GM13976 (cell line): ENCODE data around the gene S100A7A.

ENCODE experiments used
- DNase-seq: peaks from one replicate; pipeline ENCODE4 v3.0.0; 2012; ENCODE audit warnings: low spot score
- CTCF ChIP-seq: IDR thresholded peaks from 2 replicates; pipeline ENCODE4 v1.5.1; 2012; ENCODE audit warnings: borderline replicate concordance, mild to moderate bottlenecking; ENCODE audit not compliant: insufficient read depth; ENCODE audit errors: extremely low read depth, missing control alignments, control extremely low read depth
- in situ Hi-C: fragments of 300-500 bp; cut with MboI; formaldehyde crosslinking; loops from one replicate; pipeline ENCODE4 v1.12.0; 2022; ENCODE audit warnings: low sequenced_read_pairs, mixed read lengths, inconsistent platforms; ENCODE audit not compliant: unreplicated experiment

The S100A7A gene

GRCh38 chr1:153374071-153374470, 42.2 kb upstream of the S100A7A start:
- DNase-seq = no peak
- in situ Hi-C loops = no loop called here
- no peak for TF ChIP-seq CTCF

GRCh38 chr1:153375511-153375910, 40.8 kb upstream of the S100A7A start, which contains the start of gene S100A12:
Gene S100A12 (minus strand): TSS chr1:153375621. CDS start chr1:153374592, 1,029 bp downstream.
- in situ Hi-C loops = no loop called here
- no peak for TF ChIP-seq CTCF
- DNase-seq = no peak

GRCh38 chr1:153379591-153379990, 36.7 kb upstream of the S100A7A start:
- in situ Hi-C loops = no loop called here
- DNase-seq = no peak
- no peak for TF ChIP-seq CTCF

- no peak for TF ChIP-seq CTCF
- DNase-seq = no peak
- in situ Hi-C loops = no loop called here
Measured at GRCh38 chr1:153380711-153381110, 35.6 kb upstream of the S100A7A start.

GRCh38 chr1:153384958-153385580, 31.3 kb upstream of the S100A7A start:
- TF ChIP-seq CTCF = no peak
- in situ Hi-C loops = no loop called here
- no peak for DNase-seq

- in situ Hi-C loops = no loop called here
- no peak for DNase-seq
- TF ChIP-seq CTCF = no peak
Measured at GRCh38 chr1:153386500-153386901, 29.8 kb upstream of the S100A7A start.

GRCh38 chr1:153387001-153387400, 29.3 kb upstream of the S100A7A start:
- no peak for TF ChIP-seq CTCF
- in situ Hi-C loops = no loop called here
- no peak for DNase-seq
